Measurements from ENCODE around the gene TPI1. TPM values are rescaled to one million over a fixed set of nuclear protein-coding genes. Genes with fewer than 3 reads are reported as not detected.

Gene TPI1
- total RNA-seq, 1 experiment from 2014 or later, result 1,177 TPM

DNA sequence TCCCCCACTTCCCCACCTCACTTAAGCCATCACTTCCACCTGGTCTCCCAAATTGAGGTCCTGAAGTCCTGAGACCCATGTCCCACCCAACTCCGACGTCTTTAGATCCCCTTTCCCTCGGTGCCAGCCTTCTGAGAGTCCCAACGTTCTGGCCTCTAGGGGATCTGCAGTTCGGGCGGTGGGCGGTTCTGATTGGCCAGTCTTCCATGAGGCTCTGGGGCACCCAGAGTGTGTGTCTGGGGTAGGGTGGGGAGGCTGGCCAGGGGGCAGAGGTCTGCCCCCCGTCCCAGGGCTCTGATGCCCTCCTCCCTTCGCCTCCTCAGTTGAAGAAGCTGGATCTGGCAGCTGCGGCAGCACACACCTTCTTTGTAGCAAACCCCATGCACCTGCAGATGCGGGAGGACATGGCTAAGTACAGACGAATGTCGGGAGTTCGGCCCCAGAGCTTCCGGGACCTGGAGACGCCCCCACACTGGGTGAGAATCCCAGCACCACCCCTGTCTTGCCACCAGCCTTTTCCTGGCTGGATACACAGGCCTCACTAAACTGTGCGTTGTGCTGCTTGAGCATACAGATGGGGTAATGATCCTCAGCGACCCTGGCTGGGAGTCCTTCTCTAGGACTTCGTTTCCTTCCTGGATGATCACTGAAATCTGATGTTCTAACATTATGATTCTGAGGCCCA, 37.7 kb upstream of the TPI1 start:
- Mint-ChIP-seq H3K36me3 (ENCODE audit: insufficient read depth in 1 of 3, low read depth in 3 of 3) (peaks cover 33 to 46% (median 46%) of the 10 kb centered on the region in 3 experiments), H3K9me3 (no peaks in the 10 kb centered on the region), H3K4me1 (peaks cover 26 to 38% of the 10 kb centered on the region in 2 experiments), H3K27me3 (ENCODE audit: low read depth) (peaks cover 10% of the 10 kb centered on the region), H3K27ac (peak overlapping the region; percentile 83 to 97 (median 97); a peak in 6 of 7 replicates), H3K4me3 (peak overlapping the region; percentile 97 to 99)
- WGBS (ENCODE audit: extremely low coverage, insufficient read length, low lambda C conversion rate), result no CpG with 5 or more reads among the region's 19 CpGs
- Histone ChIP-seq H3K4ac (ENCODE audit: low read depth, low read length) (no peak overlapping the region), H3K27me3 (ENCODE audit: insufficient read depth, low read length) (no peaks in the 10 kb centered on the region), H3K23me2 (ENCODE audit: insufficient read length, low read depth, low read length, poor library complexity, severe bottlenecking) (peaks cover 14% of the 10 kb centered on the region), H3K4me2 (ENCODE audit: insufficient read depth, insufficient read length, low read length) (peak overlapping the region; percentile 80), H3K18ac (ENCODE audit: insufficient read length, low read depth, low read length) (peak overlapping the region; percentile 13), H3K79me1 (ENCODE audit: insufficient read depth, low read depth, low read length, poor library complexity, severe bottlenecking) (no peaks in the 10 kb centered on the region), H2BK120ac (ENCODE audit: low read depth, low read length, poor library complexity, severe bottlenecking) (no peak overlapping the region), H4K91ac (ENCODE audit: insufficient read length, low read depth, low read length) (no peak overlapping the region), H3K9me3 (ENCODE audit: control insufficient read depth, low read depth, low read length) (no peaks in the 10 kb centered on the region), H2AK5ac (ENCODE audit: insufficient read length, low read length) (no peak overlapping the region), H4K20me1 (ENCODE audit: control insufficient read depth, insufficient read depth, insufficient read length) (peaks cover 5% of the 10 kb centered on the region), H4K5ac (ENCODE audit: insufficient read length, low read depth, low read length) (no peak overlapping the region), H4K8ac (replicated peaks; ENCODE audit: insufficient read length, low read depth, low read length) (no peak overlapping the region), H3K9ac (ENCODE audit: extremely low read depth, insufficient read length, low read length) (peak overlapping the region; percentile 61), H2AFZ (ENCODE audit: low read length) (no peak overlapping the region), H3T11ph (ENCODE audit: low read length) (no peak overlapping the region), H2BK15ac (ENCODE audit: low read depth, low read length) (no peak overlapping the region), H2BK12ac (ENCODE audit: insufficient read length, low read depth, low read length) (no peak overlapping the region), H3K14ac (ENCODE audit: insufficient read depth, low read length) (peak overlapping the region; percentile 44; the same call in 1 of the 2 replicates), H3K4me1 (ENCODE audit: insufficient read depth, low read length) (peaks cover 3% of the 10 kb centered on the region; the same call in 1 of the 2 replicates), H3K23ac (ENCODE audit: insufficient read length, low read depth, low read length) (no peak overlapping the region), H3K79me2 (ENCODE audit: insufficient read depth, low read length) (peaks cover 2% of the 10 kb centered on the region; the same call in 1 of the 2 replicates), H3K56ac (ENCODE audit: insufficient read length, low read depth, low read length) (no peak overlapping the region), H3K27ac (ENCODE audit: insufficient read length, low read depth, low read length) (no peak overlapping the region), H2BK5ac (ENCODE audit: insufficient read length, low read length) (no peak overlapping the region), H2BK20ac (ENCODE audit: low read depth, low read length, poor library complexity, severe bottlenecking) (no peak overlapping the region)
- TF ChIP-seq CTCF (conservative IDR thresholded peaks at IDR 0.05), result peak; percentile 33; the same call in 2 of the 3 replicates
- peak; percentile 78 for DNase-seq
